Stimulated activated CD4-positive, alpha-beta T cell treated with anti-CD3 and anti-CD28 coated beads, Interleukin-2, amount 100 ng/mL, for 24 hours (primary cell): ENCODE data around the gene NMD3.
A peak's percentile ranks its signal among the peaks of the same experiment; 100 is the strongest.
"Not testable (repeated sequence)": the region's sequence is repeated elsewhere in the genome, so short reads cannot be mapped to it uniquely, and the experiment has no call there.

Experiments
- DNase-seq, 2 donors: peaks; one replicate each; pipeline ENCODE4 v3.0.0-alpha.2; 2020

Gene NMD3

DNA sequence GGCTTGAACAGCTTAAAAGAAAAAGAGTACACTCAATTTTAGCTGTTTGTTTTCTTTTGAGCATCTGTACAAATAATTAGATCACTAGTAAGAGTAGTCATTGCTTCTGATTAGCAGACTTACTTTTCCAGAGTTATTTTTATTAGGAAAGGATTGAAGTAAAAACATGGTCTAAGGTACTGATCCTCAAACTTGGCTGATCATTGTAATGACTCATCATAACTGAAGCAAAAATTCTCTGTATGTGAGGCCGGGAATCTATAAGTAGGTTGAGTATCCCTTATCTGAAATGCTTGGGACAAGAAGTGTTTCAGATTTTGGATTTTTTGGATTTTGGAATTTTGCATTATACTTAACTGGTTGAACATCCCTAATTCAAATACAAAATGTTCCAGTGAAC is 12.4 kb downstream of the NMD3 start:
- no peak for DNase-seq

DNA sequence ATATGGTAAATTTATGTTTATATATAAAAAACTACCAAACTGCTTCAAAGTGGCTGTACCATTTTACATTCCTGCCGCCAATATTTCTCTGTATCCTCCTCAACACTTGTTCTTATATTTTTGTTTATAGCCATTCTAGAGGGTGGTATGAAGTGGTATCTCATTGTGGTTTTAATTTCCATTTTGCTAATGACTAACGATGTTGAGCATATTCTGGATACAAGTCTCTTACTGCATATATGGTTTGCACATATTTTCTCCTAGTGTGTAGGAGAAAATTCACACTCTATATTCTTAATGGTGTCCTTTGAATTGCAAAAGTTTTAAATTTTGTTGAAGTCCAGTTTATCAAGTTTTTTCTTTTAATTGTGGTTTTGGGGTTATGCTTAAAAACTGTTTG is 15.1 kb downstream of the NMD3 start:
- no peak for DNase-seq

DNA sequence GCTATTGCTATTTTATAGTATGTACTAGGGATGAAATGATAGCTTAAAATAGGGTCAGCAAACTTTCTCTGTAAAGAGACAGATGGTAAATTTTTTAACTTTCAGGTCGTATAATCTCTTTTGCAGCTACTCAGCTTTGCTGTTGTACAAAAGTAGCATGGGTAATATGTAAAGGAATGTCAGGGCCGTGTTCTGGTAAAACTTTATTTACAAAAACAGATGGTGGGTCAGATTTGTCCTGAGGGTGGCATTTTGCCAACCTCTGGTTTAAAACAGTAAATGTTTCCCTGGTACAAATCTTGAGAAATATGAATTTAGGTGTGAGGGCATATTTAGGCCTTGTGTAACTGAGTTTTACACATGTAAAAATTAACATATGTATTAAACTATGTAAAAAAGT is 18.6 kb downstream of the NMD3 start:
- DNase-seq: no peak

DNA sequence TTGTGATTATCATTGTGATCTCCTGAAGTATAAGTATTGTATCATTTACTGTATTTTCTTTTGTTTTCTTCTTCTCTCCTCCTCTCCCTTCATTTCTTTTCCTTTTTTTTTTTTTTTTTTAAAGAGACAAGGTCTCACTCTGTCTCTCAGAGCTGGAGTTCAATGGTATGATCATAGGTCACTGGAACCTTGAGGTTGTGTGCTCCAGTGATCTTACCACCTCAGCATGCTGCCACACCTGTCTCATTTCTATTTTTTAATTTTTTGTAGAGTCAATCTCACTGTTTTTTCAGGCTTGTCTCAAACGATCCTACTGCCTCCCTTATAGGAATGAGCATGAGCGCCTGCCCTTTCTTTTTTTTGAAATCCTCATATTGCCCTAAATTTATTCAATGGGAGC is 23.4 kb downstream of the NMD3 start:
- DNase-seq: no peak

DNA sequence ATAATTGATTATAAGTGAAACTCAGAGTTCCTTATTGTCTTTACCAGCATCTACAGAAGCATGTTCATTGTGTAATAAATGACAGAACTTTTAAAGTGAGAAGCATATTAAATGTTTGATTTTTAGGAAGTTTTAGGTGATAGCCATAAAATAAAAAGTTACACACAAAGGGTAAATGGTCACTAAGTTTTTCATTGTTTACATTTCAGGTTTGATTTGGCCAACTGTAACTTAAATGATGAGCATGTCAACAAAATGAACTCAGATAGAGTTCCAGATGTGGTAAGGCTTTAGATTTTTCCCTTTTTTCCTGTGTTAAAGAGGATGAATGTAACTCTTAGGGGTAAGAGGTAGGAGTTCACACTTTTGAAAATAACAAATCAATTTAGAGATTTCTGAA is 25.9 kb downstream of the NMD3 start:
- no peak for DNase-seq

DNA sequence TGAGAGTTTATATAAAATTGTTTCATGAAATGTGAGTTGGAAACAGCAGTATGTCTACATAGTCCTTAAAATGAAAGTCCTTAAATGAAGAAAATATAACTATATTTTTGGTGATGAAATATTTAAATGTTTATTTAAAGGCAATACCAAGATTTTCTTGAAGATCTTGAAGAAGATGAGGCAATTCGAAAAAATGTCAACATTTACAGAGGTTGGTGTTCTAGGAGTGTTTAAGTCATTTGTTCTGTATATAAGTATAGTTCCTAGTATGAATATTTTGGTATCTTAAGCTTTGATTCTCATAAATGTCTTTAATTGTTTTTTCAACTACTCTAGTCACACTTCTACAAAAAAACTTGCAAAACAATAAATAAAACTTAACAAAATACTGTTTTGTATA is 29.0 kb downstream of the NMD3 start:
- DNase-seq: no peak

DNA sequence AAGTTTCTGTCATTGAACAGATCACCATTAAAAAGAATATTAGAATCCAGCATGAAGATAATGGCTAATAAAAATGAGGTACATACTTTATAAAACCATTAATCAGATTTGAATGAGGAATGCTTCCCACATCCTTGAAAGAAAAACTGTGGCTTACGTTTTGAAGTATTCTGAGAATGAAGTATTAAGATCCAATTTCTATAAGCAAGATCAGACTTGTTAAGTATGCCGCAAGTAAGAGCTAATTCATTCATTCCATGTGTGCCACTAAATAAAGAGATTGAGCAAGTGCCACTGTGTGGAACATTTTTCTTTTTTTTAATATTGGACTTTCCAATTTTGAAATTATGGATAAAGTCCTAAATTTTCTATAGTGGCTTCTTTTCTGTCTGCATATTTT is 30.6 kb downstream of the NMD3 start:
- DNase-seq: no peak

DNA sequence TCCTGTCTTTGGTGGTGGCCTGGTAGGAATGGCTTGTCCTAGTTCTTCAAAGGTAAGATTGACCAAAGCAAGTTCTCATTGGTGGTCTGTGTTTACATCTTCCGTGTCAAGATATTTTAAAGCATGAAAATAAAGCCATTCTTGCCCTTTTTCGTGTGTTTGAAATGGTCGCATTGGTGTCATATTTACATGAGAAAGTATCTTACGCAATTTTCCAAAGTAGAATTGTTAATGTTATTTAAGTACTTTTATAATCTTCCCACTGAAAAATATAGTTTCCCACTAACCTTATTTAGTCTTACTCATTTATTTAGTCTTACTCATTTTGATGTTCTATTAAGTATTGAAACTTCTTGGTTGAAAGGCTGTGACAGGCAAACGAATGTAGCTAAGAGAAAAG is 31.0 kb downstream of the NMD3 start:
- DNase-seq: no peak

DNA sequence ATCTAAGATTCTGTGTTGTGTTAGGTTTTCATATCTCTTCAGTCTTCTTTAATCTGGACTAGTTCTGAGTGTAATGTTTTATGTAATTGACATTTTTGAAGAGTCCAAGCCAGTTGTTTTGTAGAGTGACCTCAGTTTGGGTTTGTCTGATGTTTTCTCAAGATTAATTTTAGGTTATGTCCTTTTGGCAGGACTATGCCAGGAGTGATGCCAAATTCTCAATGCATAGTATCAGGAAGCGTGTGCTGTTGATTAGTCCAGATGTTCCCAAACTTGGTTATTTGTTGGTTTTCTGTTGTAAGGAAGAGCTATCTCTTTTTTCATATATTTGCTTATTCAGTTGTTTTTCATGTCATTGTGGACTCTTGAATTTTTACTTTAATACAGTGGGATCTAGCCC is 32.6 kb downstream of the NMD3 start:
- DNase-seq: no peak

DNA sequence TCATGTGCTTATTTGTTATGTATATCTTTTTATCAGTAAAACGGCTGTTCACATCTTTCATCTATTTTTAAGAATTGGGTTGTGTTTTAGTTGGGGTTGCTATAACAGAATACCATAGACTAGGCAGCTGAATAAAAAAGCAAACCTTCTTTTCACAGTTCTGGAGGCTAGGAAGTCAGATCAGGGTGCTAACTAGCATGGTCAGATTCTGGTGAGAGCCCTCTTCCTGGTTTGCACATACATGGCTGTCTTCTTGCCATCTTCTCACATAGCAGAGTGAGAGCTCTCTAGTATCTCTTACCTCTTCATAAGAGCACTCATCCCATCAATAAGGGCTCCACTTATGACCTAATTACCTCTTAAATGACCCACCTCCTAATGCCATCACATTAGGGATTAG is 33.8 kb downstream of the NMD3 start:
- DNase-seq: no peak

DNA sequence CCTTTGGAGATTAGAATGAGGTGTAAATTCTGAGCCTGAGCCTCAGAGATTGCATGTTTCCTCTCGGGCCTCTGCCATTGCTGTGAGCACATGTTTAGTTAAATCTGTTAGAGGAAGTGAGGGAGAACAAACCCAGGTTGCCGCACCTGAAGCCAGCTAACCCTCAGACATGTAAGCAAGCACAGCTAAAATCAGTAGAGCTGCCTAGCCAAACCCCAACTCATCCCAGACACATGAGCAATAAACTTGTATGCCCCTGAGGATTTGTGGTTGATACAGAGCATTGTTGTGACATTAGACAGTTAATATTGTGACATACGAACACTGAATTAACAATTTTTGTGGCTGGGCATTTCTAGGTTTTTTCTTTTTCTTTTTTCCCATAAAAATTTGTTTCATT is 41.9 kb downstream of the NMD3 start:
- DNase-seq: no peak

DNA sequence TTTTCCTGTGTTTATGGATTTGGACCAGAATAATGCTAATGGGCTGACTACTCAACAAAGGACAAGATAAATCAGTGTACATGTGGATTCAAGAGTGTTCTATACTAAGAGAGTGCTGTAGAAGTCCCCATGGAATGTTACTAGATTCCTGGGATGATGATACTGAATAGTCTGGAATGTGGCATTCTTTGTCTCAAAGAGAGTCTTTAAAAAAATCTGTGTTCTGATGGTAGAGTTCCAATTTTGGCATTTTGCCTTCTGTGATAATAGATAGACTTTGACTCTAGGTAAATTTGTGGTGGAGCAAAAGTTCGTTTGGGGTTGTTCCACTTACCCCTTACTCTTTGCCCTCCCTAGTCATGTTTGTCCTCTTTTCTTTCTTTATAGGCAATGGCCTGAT is 43.7 kb downstream of the NMD3 start:
- DNase-seq: no peak

DNA sequence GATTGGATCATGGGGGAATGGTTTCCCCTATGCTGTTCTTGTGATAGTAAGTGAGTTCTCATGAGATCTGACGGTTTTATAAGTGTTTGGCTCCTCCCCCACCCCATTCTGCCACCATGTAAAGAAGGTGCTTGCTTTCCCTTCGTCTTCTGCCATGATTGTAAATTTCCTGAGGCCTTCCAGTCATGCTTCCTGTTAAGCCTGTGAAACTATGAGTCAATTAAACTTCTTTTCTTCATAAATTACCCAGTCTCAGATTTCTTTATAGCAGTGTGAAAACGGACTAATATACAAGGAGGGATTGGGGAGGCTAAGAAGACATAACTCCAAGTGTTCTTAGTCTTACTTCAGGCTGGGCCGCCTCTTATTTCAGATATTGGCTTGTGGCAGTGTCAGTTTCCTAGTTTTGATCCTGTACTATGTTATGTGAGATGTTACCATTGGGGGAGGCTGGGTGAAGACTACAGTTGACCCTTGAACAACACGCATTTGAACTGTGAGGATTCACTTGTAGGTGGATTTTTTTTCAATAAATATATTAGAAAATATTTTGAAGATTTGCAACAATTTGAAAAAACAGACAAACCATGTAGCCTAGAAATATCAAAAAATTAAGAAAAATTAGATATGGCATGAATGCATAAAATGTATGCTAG is 44.9 kb downstream of the NMD3 start:
- DNase-seq: no peak

DNA sequence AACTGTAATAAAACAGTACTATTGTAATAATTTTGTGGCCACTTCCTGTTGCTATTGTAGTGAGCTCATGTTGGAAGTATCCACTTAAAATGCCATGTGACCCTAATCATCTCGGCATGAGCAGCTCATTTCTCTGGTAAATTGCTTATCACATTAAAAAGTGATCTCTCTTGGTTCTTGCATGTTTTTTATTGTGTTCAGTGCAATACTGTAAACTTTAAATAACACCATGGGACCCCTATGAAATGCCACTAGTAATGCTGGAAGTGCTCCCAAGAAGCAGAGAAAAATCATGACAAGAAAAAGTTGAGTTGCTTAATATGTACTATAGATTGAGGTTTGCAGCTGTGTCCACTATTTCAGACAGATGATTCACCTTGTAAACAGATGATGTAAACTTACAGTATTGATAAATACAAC is 45.6 kb downstream of the NMD3 start:
- DNase-seq: no peak

DNA sequence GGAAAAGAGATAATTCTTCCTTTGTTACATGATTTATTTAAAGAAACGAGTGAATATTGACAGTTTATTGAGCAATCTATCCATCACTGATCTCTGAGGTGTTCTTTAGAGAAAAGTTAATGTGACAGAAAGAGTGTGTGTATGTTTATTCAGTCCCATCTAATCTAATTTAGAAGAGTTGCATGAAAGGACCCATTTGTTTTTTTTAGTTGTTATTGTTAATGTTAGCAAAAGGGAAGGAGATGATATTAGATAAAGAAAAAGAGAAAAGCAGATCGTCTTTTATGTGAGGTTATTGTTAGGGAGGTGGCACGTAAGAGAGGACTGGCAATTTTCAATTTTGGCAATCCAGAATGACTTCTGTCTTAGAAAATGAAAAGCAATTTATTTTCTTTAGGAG is 46.5 kb downstream of the NMD3 start:
- no peak for DNase-seq

DNA sequence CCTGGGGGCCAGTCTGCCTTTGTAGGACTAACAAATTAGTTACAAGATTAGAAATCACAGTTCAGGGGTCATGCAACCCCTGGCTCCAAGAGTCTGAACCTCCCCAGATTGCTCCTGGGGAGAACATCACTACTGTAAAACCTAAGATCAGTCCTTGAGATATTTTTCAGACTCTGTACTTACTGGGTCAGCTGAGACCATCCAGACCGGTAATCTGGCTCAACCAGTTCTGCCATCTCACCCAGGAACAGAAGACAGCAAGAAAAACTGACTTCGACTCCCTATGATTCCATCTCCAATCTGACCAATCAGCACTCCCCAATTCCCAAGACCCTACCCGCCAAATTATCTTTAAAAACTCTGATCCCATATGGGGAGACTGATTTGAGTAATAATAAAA is 47.5 kb downstream of the NMD3 start:
- no peak for DNase-seq

DNA sequence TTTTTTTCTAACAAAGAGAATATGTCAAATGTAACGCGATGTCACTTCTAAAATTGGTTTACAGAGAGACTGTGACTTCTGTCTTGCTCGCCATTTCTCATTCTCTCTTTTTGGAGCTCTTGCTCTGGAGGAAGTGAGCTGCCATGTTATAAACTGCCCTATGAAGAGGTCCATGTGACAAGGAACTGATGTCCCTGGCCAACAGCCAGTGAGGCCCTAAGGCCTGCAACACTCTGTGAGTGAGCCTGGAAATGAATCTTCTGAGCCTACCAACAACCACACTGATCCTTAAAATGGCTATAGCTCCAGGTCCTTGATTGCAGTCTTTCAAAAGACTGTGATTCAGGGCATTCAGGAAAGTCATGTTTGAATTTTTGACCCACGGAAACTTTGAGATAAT is 49.9 kb downstream of the NMD3 start:
- no peak for DNase-seq

DNA sequence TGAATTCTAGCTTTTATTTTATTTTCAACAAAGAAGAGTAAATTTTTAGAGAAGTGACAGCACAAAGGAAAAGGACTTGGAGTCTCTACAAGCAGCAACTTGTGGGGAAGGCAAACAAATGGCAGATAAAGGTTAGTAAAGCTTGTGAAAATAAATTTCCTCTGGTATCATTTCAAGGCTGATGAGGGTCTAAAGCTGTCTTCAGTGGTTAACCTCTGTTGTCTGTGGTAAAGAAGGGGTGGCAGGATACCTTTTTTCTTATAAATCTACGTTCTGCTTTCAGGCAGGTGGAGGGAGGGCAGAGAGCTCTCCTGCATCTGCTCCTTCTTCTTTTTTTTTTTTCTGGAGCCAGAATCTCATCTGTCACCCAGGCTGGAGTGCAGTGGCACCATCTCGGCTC is 50.5 kb downstream of the NMD3 start:
- DNase-seq: no peak

DNA sequence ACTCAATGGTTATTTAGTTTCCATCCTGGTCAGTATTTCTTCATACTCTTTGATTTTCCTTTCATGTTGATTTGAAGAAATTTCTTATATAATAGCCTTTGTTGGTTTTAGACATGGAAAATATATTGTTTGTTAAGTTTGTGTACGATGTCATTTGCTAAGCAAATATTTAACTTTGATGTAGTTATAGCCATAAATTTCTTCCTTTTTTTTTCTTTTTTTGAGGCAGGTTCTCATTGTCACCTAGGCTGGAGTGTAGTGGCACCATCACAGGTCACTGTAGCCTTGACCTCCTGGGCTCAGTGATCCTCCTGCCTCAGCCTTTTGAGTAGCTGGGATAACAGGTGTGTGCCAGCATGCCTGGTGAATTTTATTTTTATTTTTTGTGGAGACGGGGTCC is 51.4 kb downstream of the NMD3 start:
- DNase-seq: no peak

DNA sequence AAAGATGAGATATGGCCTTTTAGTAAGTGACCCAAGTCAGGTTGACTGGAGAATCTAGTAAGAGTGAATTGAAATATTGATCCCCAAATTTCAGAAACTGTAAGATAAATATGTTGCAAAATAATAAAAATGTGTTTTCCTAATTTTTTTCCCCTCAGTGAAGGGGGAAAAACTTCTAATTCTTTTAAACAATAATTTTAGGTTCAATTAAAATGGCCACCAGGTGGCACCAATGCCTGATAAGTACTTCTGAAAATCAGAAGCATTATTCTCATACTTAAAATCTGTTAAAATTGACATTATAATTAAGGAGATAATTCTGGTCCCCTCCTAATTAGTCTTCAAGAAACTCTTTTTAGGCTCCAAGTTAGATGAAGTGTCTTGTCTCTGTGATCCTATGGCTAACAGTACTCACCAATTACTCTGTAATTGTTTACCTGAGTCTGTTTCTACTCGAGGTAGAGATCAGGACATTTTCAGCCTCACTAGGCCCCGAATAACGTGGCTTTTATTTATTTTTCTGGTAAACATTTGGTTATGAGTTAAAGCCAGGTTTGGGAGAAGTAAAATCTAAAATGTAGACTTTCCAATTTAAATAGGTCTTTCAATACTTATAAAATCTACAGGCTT is 52.6 kb downstream of the NMD3 start:
- DNase-seq: peak; percentile 13 to 34

DNA sequence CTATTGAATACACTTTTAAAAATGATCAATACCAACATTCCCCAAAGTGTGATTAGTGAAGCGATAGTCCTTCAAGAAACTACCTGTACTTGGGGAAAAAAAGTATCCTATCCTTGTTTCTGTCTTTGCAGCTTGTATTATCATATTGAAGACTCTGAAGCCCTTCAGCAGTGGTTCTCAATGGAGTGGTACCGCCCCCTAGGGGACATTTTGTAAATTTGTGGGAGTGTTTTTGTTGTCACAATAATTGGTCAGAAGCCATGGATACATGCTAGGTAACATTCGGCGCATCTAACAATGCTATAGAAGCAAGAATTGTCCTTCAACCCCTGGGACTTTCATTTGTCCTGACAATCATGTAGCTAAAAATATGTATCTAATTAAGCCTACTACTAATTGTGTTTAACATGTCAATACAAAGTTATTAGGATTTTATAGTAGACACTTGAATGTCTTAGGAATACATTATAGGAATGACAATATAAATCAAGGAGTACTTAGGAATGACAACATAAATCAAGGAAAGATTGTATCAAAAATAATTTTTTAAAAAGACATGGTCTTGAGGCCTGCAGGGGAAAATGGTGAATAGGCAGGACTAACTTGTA is 53.7 kb downstream of the NMD3 start:
- peak; percentile 45 to 47 for DNase-seq

DNA sequence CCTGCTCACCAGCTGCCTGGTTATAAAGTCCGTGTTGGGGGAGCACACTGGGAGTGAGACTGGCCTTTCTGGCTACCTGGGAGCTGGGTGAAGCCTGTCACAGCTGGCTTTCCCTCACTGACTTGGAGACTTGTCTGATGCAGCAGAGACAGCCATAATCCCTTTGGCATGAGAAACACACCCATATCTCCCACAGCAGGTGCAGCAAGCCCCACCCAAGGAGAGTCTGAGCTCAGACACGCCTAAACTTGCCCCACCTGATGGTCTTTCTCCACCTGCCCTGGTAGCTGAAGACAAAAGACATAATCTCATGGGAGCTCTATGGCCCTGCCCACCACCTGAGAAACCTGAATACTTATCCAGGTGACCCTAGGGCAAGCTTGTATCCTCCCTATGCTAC is 54.8 kb downstream of the NMD3 start:
- DNase-seq: no peak

DNA sequence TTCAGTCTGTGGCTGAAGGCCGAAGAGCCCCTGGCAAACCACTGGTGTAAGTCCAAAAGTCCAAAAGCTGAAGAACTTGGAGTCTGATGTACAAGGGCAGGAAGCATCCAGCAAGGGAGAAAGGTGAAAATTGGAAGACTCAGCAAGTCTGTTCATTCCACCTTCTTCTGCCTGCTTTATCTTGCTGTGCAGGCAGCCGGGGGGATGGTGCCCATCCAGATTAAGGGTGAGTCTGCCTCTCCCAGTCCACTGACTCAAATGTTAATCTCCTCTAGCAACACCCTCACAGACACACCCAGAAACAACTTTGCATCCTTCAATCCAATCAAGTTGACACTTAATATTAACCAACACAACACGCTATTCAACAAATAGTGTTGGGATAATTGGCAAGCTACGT is 61.3 kb downstream of the NMD3 start:
- DNase-seq: not testable (repeated sequence)

DNA sequence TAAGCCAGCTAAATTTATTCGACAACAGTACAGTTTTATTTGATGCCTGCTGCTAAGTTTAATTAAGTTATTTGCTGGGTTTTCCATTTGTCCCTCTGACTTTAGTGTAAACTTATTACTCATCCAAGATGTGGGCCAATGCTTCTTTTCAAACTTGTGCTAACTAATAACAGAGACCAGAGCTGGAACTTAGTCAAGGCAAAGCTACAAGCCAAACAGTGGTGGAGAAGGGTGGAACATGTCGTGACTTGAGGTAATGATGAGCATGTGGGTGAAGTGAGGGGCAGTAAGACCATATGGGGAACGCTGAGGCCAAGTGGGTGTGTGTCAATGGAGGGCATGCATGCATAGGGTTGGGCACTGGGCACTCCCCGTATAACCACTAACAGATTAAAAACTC is 63.9 kb downstream of the NMD3 start:
- no peak for DNase-seq

DNA sequence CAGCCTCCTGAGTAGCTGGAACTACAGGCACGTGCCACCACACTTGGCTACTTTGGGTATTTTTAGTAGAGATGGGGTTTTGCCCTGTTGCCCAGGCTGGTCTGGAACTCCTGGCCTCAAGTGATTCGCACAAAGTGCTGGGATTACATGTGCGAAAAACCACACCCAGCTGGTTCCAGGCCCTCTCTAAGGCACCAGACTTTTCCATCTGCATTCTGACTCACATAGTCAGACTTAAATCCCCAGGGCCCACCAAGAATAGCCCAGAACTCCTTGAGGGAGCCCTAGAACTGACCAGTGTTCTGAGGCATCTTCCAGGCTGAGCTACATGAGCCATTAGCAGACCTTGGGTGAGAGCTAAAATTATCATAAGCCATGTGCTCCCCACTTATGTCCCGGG is 68.1 kb downstream of the NMD3 start:
- DNase-seq: no peak
